A549 (cell line): ENCODE data around the gene GABRR2. TPM values are rescaled to one million over a fixed set of nuclear protein-coding genes. Genes with fewer than 3 reads are reported as not detected.

Experiments
- ATAC-seq, 2 experiments: fragments of 200-7000 bp in 1 of 2; fragments of >200 bp in 1 of 2; cut with Nextera tagmentation in 1 of 2; cut with Tn5 transposase in 1 of 2; 3 replicates each; pipeline versions ENCODE4 v1.8.0 to v1.9.1; 2018 to 2020; ENCODE audit warnings: mild to moderate bottlenecking in 1 of 2, moderate library complexity in 1 of 2
- CTCF ChIA-PET: fragments of 300-600 bp; sonication (Branson Sonifier 250); formaldehyde crosslinking; extraction: SDS; loops from one replicate; lab custom pipeline; 2021; ENCODE audit warnings: antibody characterized with exemption, inconsistent platforms; lab: Yijun Ruan, JAX
- POLR2A ChIA-PET: fragments of 350-600 bp; formaldehyde crosslinking; extraction: SDS; loops from one replicate; lab custom pipeline; 2021; ENCODE audit warnings: antibody characterized with exemption, inconsistent platforms; lab: Yijun Ruan, JAX
- DNase-seq, 2 experiments: peaks; one replicate each; pipeline versions ENCODE4 v3.0.0 to v3.0.0-alpha.2; 2011 to 2016; ENCODE audit warnings: low read depth in 1 of 2, low spot score in 1 of 2
- FAIRE-seq: peaks from 2 replicates; lab custom pipeline; 2011; peaks lifted over from hg19 to GRCh38; lab: Jason Lieb, UNC
- H3K27ac ChIP-seq, 2 experiments: fragments of >200 bp; sonication (Bioruptor Twin); formaldehyde crosslinking; 3 replicates each; pipeline ENCODE4 v1.5.1; 2016 to 2017
- H3K4me1 ChIP-seq: fragments of >200 bp; sonication (Bioruptor Twin); formaldehyde crosslinking; 3 replicates; pipeline ENCODE4 v1.6.1; 2016
- H3K4me2 ChIP-seq: fragments of >200 bp; sonication (Bioruptor Twin); formaldehyde crosslinking; 3 replicates; pipeline ENCODE4 v1.6.1; 2016
- H3K4me3 ChIP-seq: fragments of >200 bp; sonication (Bioruptor Twin); formaldehyde crosslinking; 3 replicates; pipeline ENCODE4 v1.5.1; 2016
- H3K9me3 ChIP-seq: fragments of >200 bp; sonication (Bioruptor Twin); formaldehyde crosslinking; 3 replicates; pipeline ENCODE4 v1.6.1; 2016
- ATOH8 ChIP-seq: fragments of 250-450 bp; sonication (Bioruptor Pico); IDR thresholded peaks from 2 replicates; pipeline ENCODE4 v1.5.0; 2020; ENCODE audit warnings: low read depth, mild to moderate bottlenecking, moderate library complexity
- BCL3 ChIP-seq: fragments of >200 bp; sonication (Bioruptor Twin); formaldehyde crosslinking; IDR thresholded peaks from 3 replicates; pipeline ENCODE4 v1.6.1; 2016
- CEBPB ChIP-seq, 2 experiments: fragments of >200 bp in 1 of 2; sonication (Bioruptor Twin) in 1 of 2; formaldehyde crosslinking in 1 of 2; IDR thresholded peaks; 2 replicates each; pipeline ENCODE4 v1.6.1; 2012 to 2016
- CHD4 ChIP-seq: fragments of 200-600 bp; sonication (generic); IDR thresholded peaks from 2 replicates; pipeline ENCODE4 v1.6.1; 2016; ENCODE audit warnings: antibody characterized with exemption, mild to moderate bottlenecking, borderline replicate concordance
- E2F6 ChIP-seq: IDR thresholded peaks from 2 replicates; pipeline ENCODE4 v1.6.1; 2012; ENCODE audit warnings: low read depth, borderline replicate concordance
- ELK1 ChIP-seq: fragments of 150-350 bp; IDR thresholded peaks from 2 replicates; pipeline ENCODE4 v1.6.1; 2014; ENCODE audit warnings: low read depth, mild to moderate bottlenecking, low read length
- ESRRA ChIP-seq: fragments of 150-350 bp; IDR thresholded peaks from 2 replicates; pipeline ENCODE4 v1.6.1; 2014; ENCODE audit warnings: mild to moderate bottlenecking, low read length, borderline replicate concordance
- FOSB ChIP-seq: fragments of 250-450 bp; sonication (Bioruptor Pico); IDR thresholded peaks from 2 replicates; pipeline ENCODE4 v1.5.0; 2020; ENCODE audit warnings: mild to moderate bottlenecking, moderate library complexity
- GATA3 ChIP-seq: IDR thresholded peaks from 2 replicates; pipeline ENCODE4 v1.6.1; 2012; ENCODE audit warnings: borderline replicate concordance
- HOXB5 ChIP-seq: fragments of 250-450 bp; sonication (Bioruptor Pico); IDR thresholded peaks from 2 replicates; pipeline ENCODE4 v1.5.0; 2020; ENCODE audit warnings: mild to moderate bottlenecking, moderate library complexity
- JUN ChIP-seq, 2 experiments: fragments of >200 bp; sonication (Bioruptor Twin); formaldehyde crosslinking; IDR thresholded peaks; 2 replicates in 1 of 2; 3 replicates in 1 of 2; pipeline ENCODE4 v1.6.1; 2016 to 2017
- JUNB ChIP-seq: fragments of >200 bp; sonication (Bioruptor Twin); formaldehyde crosslinking; IDR thresholded peaks from 2 replicates; pipeline ENCODE4 v1.6.1; 2016
- MAX ChIP-seq: IDR thresholded peaks from 2 replicates; pipeline ENCODE4 v1.6.1; 2012
- MYC ChIP-seq: IDR thresholded peaks from 2 replicates; pipeline ENCODE4 v1.6.1; 2012; ENCODE audit warnings: mild to moderate bottlenecking, inconsistent platforms, low read length, improper control_type of control experiment, borderline replicate concordance
- PHF8 ChIP-seq: fragments of 200-600 bp; sonication (generic); IDR thresholded peaks from 2 replicates; pipeline ENCODE4 v1.6.1; 2016; ENCODE audit warnings: low read depth, mild to moderate bottlenecking, antibody characterized with exemption, moderate library complexity, borderline replicate concordance
- POLR2A ChIP-seq: IDR thresholded peaks from 2 replicates; pipeline ENCODE4 v1.6.1; 2012; ENCODE audit warnings: mild to moderate bottlenecking, low read length
- SMC3 ChIP-seq: fragments of >200 bp; sonication (Bioruptor Twin); formaldehyde crosslinking; IDR thresholded peaks from 3 replicates; pipeline ENCODE4 v1.6.1; 2018; ENCODE audit warnings: inconsistent platforms
- TP53 ChIP-seq: fragments of 250-450 bp; sonication (Bioruptor Pico); IDR thresholded peaks from 2 replicates; pipeline ENCODE4 v1.5.0; 2021; ENCODE audit warnings: mild to moderate bottlenecking, moderate library complexity
- ZNF302 ChIP-seq: fragments of 250-450 bp; sonication (Bioruptor Pico); IDR thresholded peaks from 2 replicates; pipeline ENCODE4 v1.9.0; 2021; ENCODE audit warnings: inconsistent platforms, mild to moderate bottlenecking, moderate library complexity
- WGBS: methylation state at CpG from one replicate; pipeline ENCODE4 v1.1.6; 2017; ENCODE audit errors: missing lambda C conversion rate; 5-methylcytosine and 5-hydroxymethylcytosine counted together
- polyA plus RNA-seq, 4 experiments: library from polyadenylated mRNA; depleted of rRNA in 3 of 4; stranded (reverse); fragments of >200 nt; fragmentation: RNase III in 1 of 4; extraction: RNeasy Plus Mini Kit Qiagen cat#74134 plus additional on column Dnase treatment in 1 of 4; gene quantifications; 2 replicates in 3 of 4; 3 replicates in 1 of 4; pipeline ENCODE4 v1.2.3, GENCODE V29; 2011 to 2017
- TF ChIP-seq, protein P1 (sequence below): fragments of 200-600 bp; sonication (generic); IDR thresholded peaks from 2 replicates; pipeline ENCODE4 v1.6.1; 2016; ENCODE audit warnings: antibody characterized with exemption, mild to moderate bottlenecking, moderate library complexity
- TF ChIP-seq, protein P2 (sequence below): fragments of 250-450 bp; sonication (Bioruptor Pico); IDR thresholded peaks from 2 replicates; pipeline ENCODE4 v1.5.0; 2021; ENCODE audit warnings: mild to moderate bottlenecking, moderate library complexity, borderline replicate concordance
- TF ChIP-seq, protein P3 (sequence below): fragments of >200 bp; sonication (Bioruptor Twin); formaldehyde crosslinking; IDR thresholded peaks from 2 replicates; pipeline ENCODE4 v1.6.1; 2016

GABRR2 gene
- polyA plus RNA-seq, 2 of the 4 experiments (the other 2 are of a cell fraction), result 0.08 to 0.09 TPM

GRCh38 chr6:89352278-89353117 lies 37.4 kb upstream of the GABRR2 start, which contains the start of gene UBE2J1:
TSS of gene UBE2J1 (minus strand) at chr6:89352722. CDS start at chr6:89352569, 153 bp downstream.
- FAIRE-seq (no peak), DNase-seq (peak; percentile 48 to 86), ATAC-seq (peak; percentile 96 to 98)
- peak within 1 kb of the TSS; percentile 73 for H3K4me2 ChIP-seq
- WGBS, result 0% methylated on average over 4 of the region's 102 CpGs
- peak within 1 kb of the TSS; percentile 94 to 98 for H3K27ac ChIP-seq
- CTCF ChIA-PET, result interaction anchor here (1.1 to 1.5 kb wide), 3 partner anchors 11 to 41 kb away, joined by 3 to 5 read pairs (median 4); no protein-coding TSS in a partner anchor
- POLR2A ChIA-PET, result interaction anchor here (0.6 to 1.8 kb wide), 9 partner anchors 10 to 477 kb away, joined by 3 to 13 read pairs (median 4); partner anchors contain the start of genes CASP8AP2, PM20D2 and PNRC1
- peak within 1 kb of the TSS; percentile 72 for H3K4me3 ChIP-seq
- no peaks in the 10 kb centered on the region for H3K9me3 ChIP-seq
- H3K4me1 ChIP-seq, result peaks cover 15% of the 10 kb centered on the region; the same call in 1 of the 3 replicates
- no peak for TF ChIP-seq ELK1
- no peak for TF ChIP-seq FOSB
- no peak for TF ChIP-seq CHD4
- no peak for TF ChIP-seq JUNB
- TF ChIP-seq POLR2A, result peak; percentile 59
- TF ChIP-seq JUN (IDR thresholded peaks at IDR 0.05), result peak in 1 of 2 experiments; percentile 70; a peak in 3 of 5 replicates
- TF ChIP-seq CEBPB (IDR thresholded peaks at IDR 0.05), result peak; percentile 9 to 39; a peak in 1 of 4 replicates
- no peak for TF ChIP-seq ATOH8 (CRISPR knock-in tag)
- TF ChIP-seq, protein P1, sequence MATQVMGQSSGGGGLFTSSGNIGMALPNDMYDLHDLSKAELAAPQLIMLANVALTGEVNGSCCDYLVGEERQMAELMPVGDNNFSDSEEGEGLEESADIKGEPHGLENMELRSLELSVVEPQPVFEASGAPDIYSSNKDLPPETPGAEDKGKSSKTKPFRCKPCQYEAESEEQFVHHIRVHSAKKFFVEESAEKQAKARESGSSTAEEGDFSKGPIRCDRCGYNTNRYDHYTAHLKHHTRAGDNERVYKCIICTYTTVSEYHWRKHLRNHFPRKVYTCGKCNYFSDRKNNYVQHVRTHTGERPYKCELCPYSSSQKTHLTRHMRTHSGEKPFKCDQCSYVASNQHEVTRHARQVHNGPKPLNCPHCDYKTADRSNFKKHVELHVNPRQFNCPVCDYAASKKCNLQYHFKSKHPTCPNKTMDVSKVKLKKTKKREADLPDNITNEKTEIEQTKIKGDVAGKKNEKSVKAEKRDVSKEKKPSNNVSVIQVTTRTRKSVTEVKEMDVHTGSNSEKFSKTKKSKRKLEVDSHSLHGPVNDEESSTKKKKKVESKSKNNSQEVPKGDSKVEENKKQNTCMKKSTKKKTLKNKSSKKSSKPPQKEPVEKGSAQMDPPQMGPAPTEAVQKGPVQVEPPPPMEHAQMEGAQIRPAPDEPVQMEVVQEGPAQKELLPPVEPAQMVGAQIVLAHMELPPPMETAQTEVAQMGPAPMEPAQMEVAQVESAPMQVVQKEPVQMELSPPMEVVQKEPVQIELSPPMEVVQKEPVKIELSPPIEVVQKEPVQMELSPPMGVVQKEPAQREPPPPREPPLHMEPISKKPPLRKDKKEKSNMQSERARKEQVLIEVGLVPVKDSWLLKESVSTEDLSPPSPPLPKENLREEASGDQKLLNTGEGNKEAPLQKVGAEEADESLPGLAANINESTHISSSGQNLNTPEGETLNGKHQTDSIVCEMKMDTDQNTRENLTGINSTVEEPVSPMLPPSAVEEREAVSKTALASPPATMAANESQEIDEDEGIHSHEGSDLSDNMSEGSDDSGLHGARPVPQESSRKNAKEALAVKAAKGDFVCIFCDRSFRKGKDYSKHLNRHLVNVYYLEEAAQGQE, result no peak
- no peak for TF ChIP-seq GATA3
- TF ChIP-seq E2F6, result peak; percentile 49; the same call in 1 of the 2 replicates
- TF ChIP-seq ZNF302 (CRISPR knock-in tag), result no peak
- peak; percentile 37; the same call in 1 of the 2 replicates for TF ChIP-seq TP53 (CRISPR knock-in tag)
- TF ChIP-seq, protein P2, sequence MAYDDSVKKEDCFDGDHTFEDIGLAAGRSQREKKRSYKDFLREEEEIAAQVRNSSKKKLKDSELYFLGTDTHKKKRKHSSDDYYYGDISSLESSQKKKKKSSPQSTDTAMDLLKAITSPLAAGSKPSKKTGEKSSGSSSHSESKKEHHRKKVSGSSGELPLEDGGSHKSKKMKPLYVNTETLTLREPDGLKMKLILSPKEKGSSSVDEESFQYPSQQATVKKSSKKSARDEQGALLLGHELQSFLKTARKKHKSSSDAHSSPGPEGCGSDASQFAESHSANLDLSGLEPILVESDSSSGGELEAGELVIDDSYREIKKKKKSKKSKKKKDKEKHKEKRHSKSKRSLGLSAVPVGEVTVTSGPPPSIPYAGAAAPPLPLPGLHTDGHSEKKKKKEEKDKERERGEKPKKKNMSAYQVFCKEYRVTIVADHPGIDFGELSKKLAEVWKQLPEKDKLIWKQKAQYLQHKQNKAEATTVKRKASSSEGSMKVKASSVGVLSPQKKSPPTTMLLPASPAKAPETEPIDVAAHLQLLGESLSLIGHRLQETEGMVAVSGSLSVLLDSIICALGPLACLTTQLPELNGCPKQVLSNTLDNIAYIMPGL (CRISPR knock-in tag), result peak; percentile 85
- TF ChIP-seq MAX, result peak; percentile 43
- TF ChIP-seq, protein P3, sequence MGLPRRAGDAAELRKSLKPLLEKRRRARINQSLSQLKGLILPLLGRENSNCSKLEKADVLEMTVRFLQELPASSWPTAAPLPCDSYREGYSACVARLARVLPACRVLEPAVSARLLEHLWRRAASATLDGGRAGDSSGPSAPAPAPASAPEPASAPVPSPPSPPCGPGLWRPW, result no peak
- TF ChIP-seq BCL3, result peak; percentile 71; the same call in 2 of the 3 replicates
- no peak for TF ChIP-seq HOXB5 (CRISPR knock-in tag)
- TF ChIP-seq ESRRA, result no peak
- peak; percentile 98 for TF ChIP-seq PHF8
- no peak for TF ChIP-seq SMC3
- TF ChIP-seq MYC, result peak; percentile 16; the same call in 1 of the 2 replicates
